A549 (cell line): ENCODE measurements around the gene DNAAF3. TPM values are rescaled to one million over a fixed set of nuclear protein-coding genes. Genes with fewer than 3 reads are reported as not detected.
A peak's percentile ranks its signal among the peaks of the same experiment; 100 is the strongest.

ENCODE experiments used
- ATAC-seq, 2 experiments: fragments of 200-7000 bp in 1 of 2; fragments of >200 bp in 1 of 2; cut with Nextera tagmentation in 1 of 2; cut with Tn5 transposase in 1 of 2; 3 replicates each; pipeline versions ENCODE4 v1.8.0 to v1.9.1; 2018 to 2020; ENCODE audit warnings: mild to moderate bottlenecking in 1 of 2, moderate library complexity in 1 of 2
- CTCF ChIA-PET: fragments of 300-600 bp; sonication (Branson Sonifier 250); formaldehyde crosslinking; extraction: SDS; loops from one replicate; lab custom pipeline; 2021; ENCODE audit warnings: antibody characterized with exemption, inconsistent platforms; lab: Yijun Ruan, JAX
- POLR2A ChIA-PET: fragments of 350-600 bp; formaldehyde crosslinking; extraction: SDS; loops from one replicate; lab custom pipeline; 2021; ENCODE audit warnings: antibody characterized with exemption, inconsistent platforms; lab: Yijun Ruan, JAX
- DNase-seq, 2 experiments: peaks; one replicate each; pipeline versions ENCODE4 v3.0.0 to v3.0.0-alpha.2; 2011 to 2016; ENCODE audit warnings: low read depth in 1 of 2, low spot score in 1 of 2
- FAIRE-seq: peaks from 2 replicates; lab custom pipeline; 2011; peaks lifted over from hg19 to GRCh38; lab: Jason Lieb, UNC
- H3K27ac ChIP-seq, 2 experiments: fragments of >200 bp; sonication (Bioruptor Twin); formaldehyde crosslinking; 3 replicates each; pipeline ENCODE4 v1.5.1; 2016 to 2017
- H3K4me1 ChIP-seq: fragments of >200 bp; sonication (Bioruptor Twin); formaldehyde crosslinking; 3 replicates; pipeline ENCODE4 v1.6.1; 2016
- H3K4me2 ChIP-seq: fragments of >200 bp; sonication (Bioruptor Twin); formaldehyde crosslinking; 3 replicates; pipeline ENCODE4 v1.6.1; 2016
- H3K4me3 ChIP-seq: fragments of >200 bp; sonication (Bioruptor Twin); formaldehyde crosslinking; 3 replicates; pipeline ENCODE4 v1.5.1; 2016
- H3K9me3 ChIP-seq: fragments of >200 bp; sonication (Bioruptor Twin); formaldehyde crosslinking; 3 replicates; pipeline ENCODE4 v1.6.1; 2016
- ATOH8 ChIP-seq: fragments of 250-450 bp; sonication (Bioruptor Pico); IDR thresholded peaks from 2 replicates; pipeline ENCODE4 v1.5.0; 2020; ENCODE audit warnings: low read depth, mild to moderate bottlenecking, moderate library complexity
- BCL3 ChIP-seq: fragments of >200 bp; sonication (Bioruptor Twin); formaldehyde crosslinking; IDR thresholded peaks from 3 replicates; pipeline ENCODE4 v1.6.1; 2016
- BHLHE40 ChIP-seq: IDR thresholded peaks from 2 replicates; pipeline ENCODE4 v1.6.1; 2012; ENCODE audit warnings: low read depth, low read length, inconsistent platforms
- CBX8 ChIP-seq: fragments of 200-600 bp; sonication (generic); IDR thresholded peaks from 2 replicates; pipeline ENCODE4 v1.6.1; 2016
- EHMT2 ChIP-seq: fragments of 200-600 bp; sonication (generic); IDR thresholded peaks from 2 replicates; pipeline ENCODE4 v1.6.1; 2016; ENCODE audit warnings: antibody characterized with exemption, low read depth, mild to moderate bottlenecking, moderate library complexity
- EP300 ChIP-seq, 2 experiments: fragments of >200 bp; sonication (Bioruptor Twin); formaldehyde crosslinking; IDR thresholded peaks; 2 replicates in 1 of 2; 3 replicates in 1 of 2; pipeline ENCODE4 v1.6.1; 2016 to 2017
- ESRRA ChIP-seq: fragments of 150-350 bp; IDR thresholded peaks from 2 replicates; pipeline ENCODE4 v1.6.1; 2014; ENCODE audit warnings: mild to moderate bottlenecking, low read length, borderline replicate concordance
- FOSL2 ChIP-seq, 2 experiments: fragments of 450-650 bp in 1 of 2; fragments of >200 bp in 1 of 2; sonication (Bioruptor Twin) in 1 of 2; formaldehyde crosslinking; IDR thresholded peaks; 2 replicates each; pipeline versions ENCODE4 v1.5.0 to v1.6.1; 2016 to 2020; ENCODE audit warnings: mild to moderate bottlenecking in 1 of 2, moderate library complexity in 1 of 2
- GATA3 ChIP-seq: IDR thresholded peaks from 2 replicates; pipeline ENCODE4 v1.6.1; 2012; ENCODE audit warnings: borderline replicate concordance
- HOXB13 ChIP-seq: fragments of 250-450 bp; sonication (Bioruptor Pico); IDR thresholded peaks from 2 replicates; pipeline ENCODE4 v1.5.0; 2020; ENCODE audit warnings: low read depth, mild to moderate bottlenecking, moderate library complexity
- HOXB5 ChIP-seq: fragments of 250-450 bp; sonication (Bioruptor Pico); IDR thresholded peaks from 2 replicates; pipeline ENCODE4 v1.5.0; 2020; ENCODE audit warnings: mild to moderate bottlenecking, moderate library complexity
- JUNB ChIP-seq: fragments of >200 bp; sonication (Bioruptor Twin); formaldehyde crosslinking; IDR thresholded peaks from 2 replicates; pipeline ENCODE4 v1.6.1; 2016
- KDM1A ChIP-seq: fragments of 200-600 bp; sonication (generic); IDR thresholded peaks from 2 replicates; pipeline ENCODE4 v1.6.1; 2016; ENCODE audit warnings: low read depth, mild to moderate bottlenecking
- MAFK ChIP-seq: fragments of 450-650 bp; IDR thresholded peaks from 2 replicates; pipeline ENCODE4 v1.6.1; 2014; ENCODE audit not compliant: partially characterized antibody
- MAZ ChIP-seq: fragments of 150-350 bp; IDR thresholded peaks from 2 replicates; pipeline ENCODE4 v1.6.1; 2014; ENCODE audit warnings: antibody characterized with exemption, low read depth, low read length, borderline replicate concordance
- MYC ChIP-seq: IDR thresholded peaks from 2 replicates; pipeline ENCODE4 v1.6.1; 2012; ENCODE audit warnings: mild to moderate bottlenecking, inconsistent platforms, low read length, improper control_type of control experiment, borderline replicate concordance
- NFE2L2 ChIP-seq: fragments of 150-350 bp; conservative IDR thresholded peaks from 2 replicates; pipeline ENCODE4 v1.6.1; 2014; ENCODE audit warnings: low read length
- NR3C1 ChIP-seq: fragments of >200 bp; sonication (Bioruptor Twin); formaldehyde crosslinking; IDR thresholded peaks from 3 replicates; pipeline ENCODE4 v1.6.1; 2017
- PHF8 ChIP-seq: fragments of 200-600 bp; sonication (generic); IDR thresholded peaks from 2 replicates; pipeline ENCODE4 v1.6.1; 2016; ENCODE audit warnings: low read depth, mild to moderate bottlenecking, antibody characterized with exemption, moderate library complexity, borderline replicate concordance
- POLR2AphosphoS2 ChIP-seq: conservative IDR thresholded peaks from 2 replicates; pipeline ENCODE4 v1.6.1; 2012; ENCODE audit warnings: low read length, improper control_type of control experiment, inconsistent platforms
- RCOR1 ChIP-seq: fragments of 150-350 bp; IDR thresholded peaks from 2 replicates; pipeline ENCODE4 v1.6.1; 2014; ENCODE audit warnings: antibody characterized with exemption, low read length, low read depth
- RFX5 ChIP-seq: fragments of 450-650 bp; IDR thresholded peaks from 2 replicates; pipeline ENCODE4 v1.7.1; 2014; ENCODE audit warnings: antibody characterized with exemption, mild to moderate bottlenecking, moderate library complexity
- SMC3 ChIP-seq: fragments of >200 bp; sonication (Bioruptor Twin); formaldehyde crosslinking; IDR thresholded peaks from 3 replicates; pipeline ENCODE4 v1.6.1; 2018; ENCODE audit warnings: inconsistent platforms
- SREBF2 ChIP-seq: fragments of 450-650 bp; IDR thresholded peaks from 2 replicates; pipeline ENCODE4 v1.6.1; 2014; ENCODE audit warnings: mild to moderate bottlenecking, moderate library complexity
- TFCP2L1 ChIP-seq: fragments of 250-450 bp; sonication (Bioruptor Pico); IDR thresholded peaks from 2 replicates; pipeline ENCODE4 v1.5.0; 2021; ENCODE audit warnings: mild to moderate bottlenecking
- TP53 ChIP-seq: fragments of 250-450 bp; sonication (Bioruptor Pico); IDR thresholded peaks from 2 replicates; pipeline ENCODE4 v1.5.0; 2021; ENCODE audit warnings: mild to moderate bottlenecking, moderate library complexity
- ZC3H11A ChIP-seq: fragments of 450-650 bp; IDR thresholded peaks from 2 replicates; pipeline ENCODE4 v1.6.1; 2014; ENCODE audit warnings: antibody characterized with exemption, mild to moderate bottlenecking
- WGBS: methylation state at CpG from one replicate; pipeline ENCODE4 v1.1.6; 2017; ENCODE audit errors: missing lambda C conversion rate; 5-methylcytosine and 5-hydroxymethylcytosine counted together
- polyA plus RNA-seq, 4 experiments: library from polyadenylated mRNA; depleted of rRNA in 3 of 4; stranded (reverse); fragments of >200 nt; fragmentation: RNase III in 1 of 4; extraction: RNeasy Plus Mini Kit Qiagen cat#74134 plus additional on column Dnase treatment in 1 of 4; gene quantifications; 2 replicates in 3 of 4; 3 replicates in 1 of 4; pipeline ENCODE4 v1.2.3, GENCODE V29; 2011 to 2017
- TF ChIP-seq, protein P1 (sequence below): fragments of 150-350 bp; IDR thresholded peaks from 2 replicates; pipeline ENCODE4 v1.6.1; 2014; ENCODE audit warnings: low read depth, mild to moderate bottlenecking, low read length
- TF ChIP-seq, protein P2 (sequence below): IDR thresholded peaks from 2 replicates; pipeline ENCODE4 v1.6.1; 2012; ENCODE audit warnings: low read depth, borderline replicate concordance
- TF ChIP-seq, protein P3 (sequence below): IDR thresholded peaks from 2 replicates; pipeline ENCODE4 v1.6.1; 2012

The DNAAF3 gene
- polyA plus RNA-seq, 2 of the 4 experiments (the other 2 are of a cell fraction) = 4.0 to 5.3 TPM

DNA sequence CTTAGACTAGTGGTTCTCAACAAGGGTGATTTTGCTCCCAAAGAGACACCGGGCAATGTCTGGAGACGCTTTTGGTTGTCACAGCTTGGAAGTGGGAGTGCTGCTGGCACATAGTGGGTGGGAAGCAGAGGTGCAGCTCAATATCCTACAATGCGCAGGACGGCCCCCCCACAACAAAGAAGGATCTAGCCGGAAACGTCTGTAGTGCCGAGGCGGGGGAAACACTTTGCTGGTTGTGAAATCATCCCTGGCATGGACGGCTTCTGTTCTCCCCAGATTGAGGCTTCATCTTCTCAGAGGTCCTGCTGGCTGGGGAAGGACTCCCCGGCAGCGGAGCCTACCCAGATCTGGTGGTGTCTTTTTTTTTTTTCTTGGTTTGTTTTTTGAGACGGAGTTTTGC is 27.1 kb upstream of the DNAAF3 start:
- FAIRE-seq (no peak), DNase-seq (no peak), ATAC-seq (no peak)
- POLR2A ChIA-PET = interaction anchor here (0.7 kb wide), 1 partner anchor 19 kb away, joined by 3 read pairs; no protein-coding TSS in a partner anchor
- CTCF ChIA-PET = interaction anchor here (0.6 to 3.4 kb wide), 10 partner anchors 11 to 274 kb away, joined by 3 to 14 read pairs (median 4); partner anchors contain the start of genes DNAAF3, SYT5 and TMEM238
- no peak for TF ChIP-seq JUNB
- TF ChIP-seq ATOH8 = no peak
- no peak for TF ChIP-seq BCL3
- TF ChIP-seq KDM1A = no peak
- no peak for TF ChIP-seq HOXB5 (CRISPR knock-in tag)
- no peak for TF ChIP-seq NFE2L2
- no peak for TF ChIP-seq MAFK
- TF ChIP-seq SMC3 = no peak
- no peak for TF ChIP-seq CBX8
- no peak for TF ChIP-seq PHF8
- TF ChIP-seq ZC3H11A = no peak
- TF ChIP-seq RFX5 = no peak
- TF ChIP-seq GATA3 = no peak
- no peak for TF ChIP-seq RCOR1
- no peak for TF ChIP-seq TP53 (CRISPR knock-in tag)
- TF ChIP-seq, protein P1, sequence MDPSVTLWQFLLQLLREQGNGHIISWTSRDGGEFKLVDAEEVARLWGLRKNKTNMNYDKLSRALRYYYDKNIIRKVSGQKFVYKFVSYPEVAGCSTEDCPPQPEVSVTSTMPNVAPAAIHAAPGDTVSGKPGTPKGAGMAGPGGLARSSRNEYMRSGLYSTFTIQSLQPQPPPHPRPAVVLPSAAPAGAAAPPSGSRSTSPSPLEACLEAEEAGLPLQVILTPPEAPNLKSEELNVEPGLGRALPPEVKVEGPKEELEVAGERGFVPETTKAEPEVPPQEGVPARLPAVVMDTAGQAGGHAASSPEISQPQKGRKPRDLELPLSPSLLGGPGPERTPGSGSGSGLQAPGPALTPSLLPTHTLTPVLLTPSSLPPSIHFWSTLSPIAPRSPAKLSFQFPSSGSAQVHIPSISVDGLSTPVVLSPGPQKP = no peak
- TF ChIP-seq TFCP2L1 = no peak
- no peak for TF ChIP-seq SREBF2
- no peak for TF ChIP-seq NR3C1
- Histone ChIP-seq H3K4me3 (no peak overlapping the region), H3K9me3 (no peaks in the 10 kb centered on the region), H3K4me1 (peaks cover 14% of the 10 kb centered on the region), H3K4me2 (no peak overlapping the region), H3K27ac (no peak overlapping the region)
- 91% methylated on average over 12 of the region's 12 CpGs for WGBS

GRCh38 chr19:55189403-55189835 is 23.0 kb upstream of the DNAAF3 start:
- ChIA-PET CTCF (interaction anchor here (0.8 to 2.3 kb wide), 11 partner anchors 10 to 194 kb away, joined by 3 to 9 read pairs (median 3); partner anchors contain the start of genes DNAAF3, SYT5 and TMEM190), POLR2A (interaction anchor here (0.6 to 1.6 kb wide), 7 partner anchors 10 to 399 kb away, joined by 3 to 7 read pairs (median 5); partner anchors contain the start of genes PPP1R12C, PPP6R1, PTPRH and SYT5)
- DNase-seq (peak; percentile 99), FAIRE-seq (peak; percentile 99), ATAC-seq (peak; percentile 97 to 99)
- peaks cover 14% of the 10 kb centered on the region for H3K4me1 ChIP-seq
- H3K4me2 ChIP-seq = peak overlapping the region; percentile 73
- H3K4me3 ChIP-seq = peak overlapping the region; percentile 24; the same call in 2 of the 3 replicates
- WGBS = 1% methylated on average over 15 of the region's 15 CpGs
- H3K9me3 ChIP-seq = no peaks in the 10 kb centered on the region
- H3K27ac ChIP-seq = peak overlapping the region; percentile 73 to 90
- TF ChIP-seq TFCP2L1 (no peak), HOXB5 (CRISPR knock-in tag) (peak; percentile 80), MYC (peak; percentile 98), GATA3 (peak; percentile 34; the same call in 1 of the 2 replicates), FOSL2 (IDR thresholded peaks at IDR 0.05) (peak; percentile 63; the same call in 1 of the 2 replicates), FOSL2 (CRISPR knock-in tag; IDR thresholded peaks at IDR 0.05) (peak; percentile 95), EP300 (IDR thresholded peaks at IDR 0.05) (peak in 1 of 2 experiments; percentile 61; a peak in 2 of 5 replicates), ZC3H11A (no peak), SMC3 (peak; percentile 25; the same call in 1 of the 3 replicates), BCL3 (peak; percentile 59; the same call in 1 of the 3 replicates), BHLHE40 (peak; percentile 90), SREBF2 (no peak), POLR2AphosphoS2 (no peak), RCOR1 (no peak), EHMT2 (no peak), CBX8 (no peak), ESRRA (no peak), MAZ (no peak), KDM1A (no peak), JUNB (peak; percentile 65), HOXB13 (CRISPR knock-in tag) (peak; percentile 85), ATOH8 (peak; percentile 63; the same call in 1 of the 2 replicates)
- TF ChIP-seq, protein P2, sequence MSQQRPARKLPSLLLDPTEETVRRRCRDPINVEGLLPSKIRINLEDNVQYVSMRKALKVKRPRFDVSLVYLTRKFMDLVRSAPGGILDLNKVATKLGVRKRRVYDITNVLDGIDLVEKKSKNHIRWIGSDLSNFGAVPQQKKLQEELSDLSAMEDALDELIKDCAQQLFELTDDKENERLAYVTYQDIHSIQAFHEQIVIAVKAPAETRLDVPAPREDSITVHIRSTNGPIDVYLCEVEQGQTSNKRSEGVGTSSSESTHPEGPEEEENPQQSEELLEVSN = peak; percentile 90
- TF ChIP-seq, protein P3, sequence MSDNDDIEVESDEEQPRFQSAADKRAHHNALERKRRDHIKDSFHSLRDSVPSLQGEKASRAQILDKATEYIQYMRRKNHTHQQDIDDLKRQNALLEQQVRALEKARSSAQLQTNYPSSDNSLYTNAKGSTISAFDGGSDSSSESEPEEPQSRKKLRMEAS = peak; percentile 99
